Stimulated activated naive CD4-positive, alpha-beta T cell (primary cell): ENCODE results near the gene MCRS1.

Experiments
- DNase-seq, 6 experiments: peaks; one replicate each; lab custom pipeline; 2025; lab: John Stamatoyannopoulos, UW

The MCRS1 gene

GRCh38 chr12:49556391-49557186 is 11.4 kb downstream of the MCRS1 start:
- no peak for DNase-seq

- DNase-seq = no peak
These were observed 12.1 kb downstream of the MCRS1 start for GRCh38 chr12:49555631-49556390.

GRCh38 chr12:49554266-49554665 is 13.7 kb downstream of the MCRS1 start:
- DNase-seq = no peak

- DNase-seq = peak in 4 of 6 experiments; percentile 8 to 44 (median 40)
These were observed 14.3 kb downstream of the MCRS1 start for GRCh38 chr12:49553512-49554088.

- DNase-seq = no peak
These were observed 15.0 kb downstream of the MCRS1 start for GRCh38 chr12:49552899-49553298.

- DNase-seq = no peak
These were observed 15.5 kb downstream of the MCRS1 start for GRCh38 chr12:49552425-49552824.

- no peak for DNase-seq
These were observed 15.9 kb downstream of the MCRS1 start for GRCh38 chr12:49552014-49552413.

GRCh38 chr12:49550693-49551252 is 17.2 kb downstream of the MCRS1 start:
- no peak for DNase-seq

GRCh38 chr12:49549735-49550692 is 17.9 kb downstream of the MCRS1 start:
- no peak for DNase-seq

- peak in 4 of 6 experiments; percentile 13 to 42 (median 16) for DNase-seq
These were observed 18.9 kb downstream of the MCRS1 start for GRCh38 chr12:49548822-49549648.

GRCh38 chr12:49548481-49548821 is 19.5 kb downstream of the MCRS1 start:
- DNase-seq = no peak

GRCh38 chr12:49547090-49547690 is 20.8 kb downstream of the MCRS1 start:
- no peak for DNase-seq

- no peak for DNase-seq
These were observed 21.5 kb downstream of the MCRS1 start for GRCh38 chr12:49546481-49546880.

- DNase-seq = no peak
These were observed 22.1 kb downstream of the MCRS1 start for GRCh38 chr12:49545815-49546214.

- DNase-seq = no peak
These were observed 23.8 kb downstream of the MCRS1 start for GRCh38 chr12:49543914-49544815.

- no peak for DNase-seq
These were observed 24.6 kb downstream of the MCRS1 start for GRCh38 chr12:49543221-49543913.

GRCh38 chr12:49542592-49543160 is 25.3 kb downstream of the MCRS1 start:
- no peak for DNase-seq

GRCh38 chr12:49541911-49542505 is 25.9 kb downstream of the MCRS1 start:
- DNase-seq = no peak
